SJCRH30 (cell line): ENCODE data around the gene PDE5A. TPM values are rescaled to one million over a fixed set of nuclear protein-coding genes. Genes with fewer than 3 reads are reported as not detected.

Experiments used
- DNase-seq, 2 experiments: peaks; one replicate each; pipeline ENCODE4 v3.0.0-alpha.2; 2015 to 2020
- H3K27ac ChIP-seq: fragments of 250-450 bp; sonication (Bioruptor Pico); 2 replicates; pipeline ENCODE4 v1.5.1; 2020; ENCODE audit warnings: mild to moderate bottlenecking, moderate library complexity
- H3K27me3 ChIP-seq: fragments of 250-450 bp; sonication (Bioruptor Pico); 2 replicates; pipeline ENCODE4 v1.5.1; 2020; ENCODE audit warnings: mild to moderate bottlenecking, moderate library complexity
- H3K36me3 ChIP-seq: fragments of 250-450 bp; sonication (Bioruptor Pico); 2 replicates; pipeline ENCODE4 v1.5.1; 2020; ENCODE audit warnings: mild to moderate bottlenecking, moderate library complexity
- H3K4me1 ChIP-seq: fragments of 250-450 bp; sonication (Bioruptor Pico); 2 replicates; pipeline ENCODE4 v1.5.1; 2020; ENCODE audit warnings: mild to moderate bottlenecking, moderate library complexity
- H3K4me3 ChIP-seq: fragments of 250-450 bp; sonication (Bioruptor Pico); 2 replicates; pipeline ENCODE4 v1.5.1; 2020; ENCODE audit warnings: mild to moderate bottlenecking, moderate library complexity
- H3K9me3 ChIP-seq: fragments of 250-450 bp; sonication (Bioruptor Pico); replicated peaks from 2 replicates; pipeline ENCODE4 v1.5.1; 2020; ENCODE audit warnings: mild to moderate bottlenecking, moderate library complexity
- total RNA-seq: library from RNA; depleted of rRNA; stranded (reverse); fragments of >200 nt; shearing (Covaris generic); gene quantifications from 2 replicates; pipeline ENCODE4 v1.2.3, GENCODE V29; 2014

Gene PDE5A
- total RNA-seq, 1 experiment from 2014 or later, result 4.3 TPM

DNA sequence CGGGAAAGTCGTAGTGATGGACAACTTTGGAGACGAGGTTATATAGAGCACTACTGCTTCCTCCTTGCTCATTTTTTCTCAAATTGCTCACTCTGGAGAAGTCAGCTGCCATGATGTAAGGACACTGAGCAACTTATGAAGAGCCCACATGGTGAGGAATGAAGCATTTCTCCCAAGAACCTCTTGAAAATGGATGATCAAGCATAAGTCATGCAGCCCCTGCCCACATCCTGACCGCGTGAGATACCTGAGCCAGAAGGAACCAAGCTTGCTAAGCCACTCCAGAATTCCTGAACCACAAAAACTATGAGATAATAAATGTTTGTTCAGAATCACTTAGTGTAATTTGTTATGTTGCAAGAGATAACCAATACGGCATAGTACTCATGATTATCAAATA, 42.8 kb downstream of the PDE5A start:
- H3K27ac ChIP-seq, result no peak overlapping the region

DNA sequence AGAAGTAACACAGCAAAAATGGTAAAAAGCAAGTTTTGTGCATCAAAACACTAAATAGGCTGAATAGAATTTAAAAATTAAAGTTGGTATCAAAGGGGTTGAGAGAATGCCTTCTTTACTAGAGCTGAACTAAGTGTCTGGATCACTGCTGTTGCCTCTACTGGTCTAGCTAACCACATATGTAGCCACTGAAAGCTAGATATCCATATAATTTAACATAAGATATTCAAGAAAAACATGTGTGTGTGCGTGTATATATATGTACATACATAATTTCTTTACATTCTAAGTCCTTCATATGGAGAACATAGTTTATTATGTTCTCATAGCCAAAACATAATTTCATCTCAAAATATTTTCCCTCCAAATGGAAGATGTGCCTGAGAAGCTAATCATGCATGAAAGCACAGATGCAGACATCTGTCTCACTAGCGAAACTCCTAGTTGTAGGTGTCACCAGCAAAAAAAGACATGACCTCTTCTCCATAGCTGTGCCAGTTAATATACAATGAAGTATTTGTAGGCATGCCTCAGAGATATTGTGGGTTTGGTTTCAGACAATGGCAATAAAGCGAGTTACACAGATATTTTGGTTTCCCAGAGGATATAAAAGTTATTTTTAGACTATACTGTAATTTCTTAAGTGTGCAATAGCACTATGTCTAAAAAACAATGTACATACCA, 47.3 kb downstream of the PDE5A start:
- Histone ChIP-seq H3K4me1 (no peaks in the 10 kb centered on the region), H3K27me3 (no peaks in the 10 kb centered on the region), H3K36me3 (no peaks in the 10 kb centered on the region), H3K4me3 (no peak overlapping the region), H3K9me3 (no peaks in the 10 kb centered on the region), H3K27ac (no peak overlapping the region)
- no peak for DNase-seq

More for the DNA sequence above, 42.8 kb downstream of the PDE5A start:
- Histone ChIP-seq H3K27me3 (no peaks in the 10 kb centered on the region), H3K9me3 (no peaks in the 10 kb centered on the region), H3K36me3 (no peaks in the 10 kb centered on the region), H3K4me1 (no peaks in the 10 kb centered on the region), H3K4me3 (no peak overlapping the region)
- no peak for DNase-seq

DNA sequence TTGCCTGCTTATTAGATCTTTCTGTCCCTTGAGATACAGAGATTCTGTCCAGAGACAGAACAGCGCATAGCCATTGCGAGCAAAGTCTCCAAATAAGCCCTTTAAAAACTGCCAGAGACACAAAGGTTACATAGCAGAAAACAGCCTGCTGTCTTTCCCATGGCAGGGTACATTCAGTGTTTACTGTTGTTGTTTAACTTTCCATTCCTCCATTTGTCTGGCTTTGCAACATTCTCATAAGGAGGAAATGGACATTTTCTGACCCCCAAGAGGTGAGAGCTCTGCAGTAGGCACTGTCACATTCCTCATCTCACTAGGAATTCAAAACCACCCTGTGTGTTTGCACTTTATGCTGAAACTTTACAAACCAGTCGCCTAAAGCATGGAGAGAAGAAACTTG, 48.3 kb downstream of the PDE5A start:
- no peaks in the 10 kb centered on the region for H3K27me3 ChIP-seq
- DNase-seq, result no peak
- no peak overlapping the region for H3K4me3 ChIP-seq
- H3K36me3 ChIP-seq, result no peaks in the 10 kb centered on the region
- H3K27ac ChIP-seq, result no peak overlapping the region
- H3K9me3 ChIP-seq, result no peaks in the 10 kb centered on the region
- H3K4me1 ChIP-seq, result no peaks in the 10 kb centered on the region

DNA sequence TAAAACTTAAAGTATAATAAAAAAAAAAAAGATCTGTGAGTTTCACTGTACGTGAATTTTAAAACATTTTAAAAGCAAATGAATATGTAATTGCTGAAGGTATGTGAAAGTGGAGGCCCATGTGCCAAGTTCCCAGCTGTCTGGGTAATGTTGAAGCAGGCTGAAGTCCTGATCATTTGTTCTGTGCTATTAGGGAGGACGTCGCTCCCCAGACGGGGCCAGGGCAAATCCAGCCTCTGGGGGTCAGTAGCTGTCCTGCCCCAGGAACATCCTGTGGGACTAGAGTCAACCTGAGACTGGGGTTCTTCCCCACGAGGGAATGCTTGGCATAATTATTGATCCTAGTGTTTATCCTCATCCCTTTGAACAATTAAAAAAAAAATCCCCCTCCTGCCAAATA, 48.8 kb downstream of the PDE5A start:
- no peaks in the 10 kb centered on the region for H3K4me1 ChIP-seq
- no peaks in the 10 kb centered on the region for H3K36me3 ChIP-seq
- H3K27ac ChIP-seq, result no peak overlapping the region
- no peaks in the 10 kb centered on the region for H3K9me3 ChIP-seq
- H3K4me3 ChIP-seq, result no peak overlapping the region
- no peak for DNase-seq
- H3K27me3 ChIP-seq, result no peaks in the 10 kb centered on the region

DNA sequence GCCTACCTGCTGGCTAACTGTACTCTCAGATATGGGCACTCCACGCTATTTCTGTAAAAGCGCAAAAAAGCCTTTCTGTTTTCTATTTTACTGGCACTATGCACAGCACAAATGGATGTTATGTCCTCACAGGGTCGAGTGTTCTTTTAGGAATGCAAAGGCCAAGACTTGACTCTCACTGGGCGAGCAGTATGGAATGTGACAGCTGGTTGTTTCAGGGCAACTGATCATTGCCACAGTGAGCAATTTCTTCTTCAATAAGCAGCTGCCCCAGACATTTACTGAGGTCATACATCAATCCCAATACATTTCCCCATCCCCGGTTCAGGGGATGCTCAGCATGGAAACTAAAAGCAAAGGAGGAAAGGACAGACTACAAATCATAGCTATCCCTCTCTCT, 58.2 kb downstream of the PDE5A start:
- peak; percentile 71 to 74 for DNase-seq
- H3K27ac ChIP-seq, result peak overlapping the region; percentile 48

DNA sequence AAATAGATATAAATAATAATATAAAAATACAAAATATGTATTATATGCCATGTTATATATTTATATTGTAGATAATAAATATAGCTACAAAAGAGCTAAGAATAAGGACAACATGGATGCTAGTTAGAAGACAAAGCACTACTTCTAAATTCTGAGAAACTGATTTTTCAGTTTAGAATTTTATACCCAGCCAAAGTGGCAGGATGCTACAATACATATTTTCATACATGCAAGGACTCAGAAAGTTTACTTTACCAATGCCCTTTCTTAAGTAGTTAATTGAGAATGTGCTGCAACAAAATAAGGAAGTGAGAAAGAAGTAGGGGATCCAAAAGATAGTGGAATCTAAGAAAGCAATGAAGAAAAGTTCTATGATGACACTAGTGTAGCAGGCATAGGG, 64.5 kb downstream of the PDE5A start:
- DNase-seq, result no peak
- no peaks in the 10 kb centered on the region for H3K36me3 ChIP-seq
- no peaks in the 10 kb centered on the region for H3K27me3 ChIP-seq
- H3K4me3 ChIP-seq, result no peak overlapping the region
- peaks cover 6% of the 10 kb centered on the region; the same call in 1 of the 2 replicates for H3K9me3 ChIP-seq
- no peak overlapping the region for H3K27ac ChIP-seq
- H3K4me1 ChIP-seq, result no peaks in the 10 kb centered on the region

More for the DNA sequence above, 58.2 kb downstream of the PDE5A start:
- H3K27me3 ChIP-seq, result no peaks in the 10 kb centered on the region
- no peak overlapping the region for H3K4me3 ChIP-seq
- H3K36me3 ChIP-seq, result no peaks in the 10 kb centered on the region
- H3K9me3 ChIP-seq, result 0 out of 2 replicates have a peak, but pooled peaks cover 3% of the 10 kb centered on the region
- peaks cover 11% of the 10 kb centered on the region for H3K4me1 ChIP-seq

DNA sequence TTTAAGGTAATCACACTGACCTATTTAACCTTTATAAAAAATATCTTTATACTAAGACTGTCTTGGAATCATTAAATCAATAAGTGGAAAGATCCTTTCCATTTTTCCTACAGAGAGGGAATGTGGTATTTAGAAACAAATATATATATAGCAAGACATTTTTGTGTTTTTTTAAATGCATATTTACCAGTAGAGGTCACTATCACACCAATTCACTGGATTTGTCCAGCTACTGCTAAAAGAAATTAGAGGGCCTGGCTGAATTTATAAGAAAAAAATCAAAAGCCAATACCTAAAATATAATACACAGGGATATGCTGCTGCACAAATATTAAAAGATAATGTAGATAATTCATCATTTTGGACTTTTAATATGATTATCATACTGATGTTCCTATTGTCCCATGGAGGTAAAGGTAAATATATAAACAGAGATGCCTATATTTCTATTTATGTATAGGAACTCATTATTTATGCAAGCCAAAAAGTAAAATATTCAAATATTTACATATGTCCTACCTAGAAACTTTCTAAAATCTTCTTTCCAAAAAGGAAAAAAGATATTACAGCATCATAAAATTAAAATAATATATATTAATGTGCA, 69.5 kb downstream of the PDE5A start:
- no peaks in the 10 kb centered on the region for H3K36me3 ChIP-seq
- DNase-seq, result peak in 1 of 2 experiments; percentile 69
- no peaks in the 10 kb centered on the region for H3K27me3 ChIP-seq
- peaks cover 4% of the 10 kb centered on the region; the same call in 1 of the 2 replicates for H3K9me3 ChIP-seq
- H3K27ac ChIP-seq, result no peak overlapping the region
- no peak overlapping the region for H3K4me3 ChIP-seq
- H3K4me1 ChIP-seq, result no peaks in the 10 kb centered on the region

DNA sequence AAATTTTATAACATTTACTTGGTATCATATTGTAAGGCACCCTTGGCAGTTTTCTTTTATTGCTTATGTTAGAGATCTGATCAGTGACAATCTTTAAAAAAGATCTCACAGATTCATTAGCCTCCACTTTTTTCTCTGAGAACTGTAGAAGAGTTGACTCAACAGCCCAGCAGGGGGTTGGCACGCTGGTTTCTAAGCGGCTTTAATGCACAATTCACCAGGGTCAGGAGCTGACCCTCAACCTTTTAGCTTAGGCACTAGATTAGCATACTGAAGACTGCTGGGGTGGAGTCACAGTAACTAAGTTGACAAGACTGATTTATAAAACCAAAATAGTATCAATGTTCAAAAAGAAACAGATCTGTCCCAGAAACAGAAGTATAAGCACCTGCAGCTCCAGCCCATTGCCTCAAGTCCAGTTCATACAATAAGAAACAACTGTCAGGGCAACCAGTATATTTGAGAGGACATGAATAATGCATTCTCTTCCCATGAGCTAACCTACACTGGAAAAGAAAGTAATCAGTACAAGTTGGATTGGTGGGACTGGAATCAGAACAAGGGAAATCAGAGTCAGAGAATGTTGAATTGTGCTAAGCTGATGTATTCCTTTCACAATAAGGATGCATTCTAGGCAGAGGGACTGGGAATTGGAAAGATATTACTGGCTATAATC, 77.6 kb downstream of the PDE5A start:
- no peak for DNase-seq
- no peaks in the 10 kb centered on the region for H3K36me3 ChIP-seq
- no peaks in the 10 kb centered on the region for H3K27me3 ChIP-seq
- no peak overlapping the region for H3K27ac ChIP-seq
- no peak overlapping the region for H3K4me3 ChIP-seq
- H3K4me1 ChIP-seq, result no peaks in the 10 kb centered on the region
- no peaks in the 10 kb centered on the region for H3K9me3 ChIP-seq

DNA sequence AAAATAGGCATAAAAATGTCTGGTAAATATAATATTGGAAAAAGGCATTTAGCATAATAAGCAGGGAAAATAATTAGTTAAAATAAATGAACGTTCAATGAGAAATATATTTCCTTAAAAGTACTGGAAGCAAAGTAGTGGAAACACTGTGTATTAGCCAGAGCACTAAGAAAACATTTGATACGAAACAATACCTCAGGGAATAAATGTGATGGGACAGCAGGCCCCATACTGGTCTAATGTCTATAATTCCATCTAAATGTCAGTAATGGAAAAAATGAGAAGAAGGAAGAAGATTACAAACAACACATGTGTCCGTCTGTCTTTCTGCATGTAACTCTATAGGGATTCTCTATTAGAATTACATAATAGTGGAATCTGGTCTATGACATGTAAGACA, 79.0 kb downstream of the PDE5A start:
- Histone ChIP-seq H3K4me3 (no peak overlapping the region), H3K27ac (no peak overlapping the region), H3K9me3 (no peaks in the 10 kb centered on the region), H3K27me3 (no peaks in the 10 kb centered on the region), H3K4me1 (no peaks in the 10 kb centered on the region), H3K36me3 (no peaks in the 10 kb centered on the region)
- no peak for DNase-seq

DNA sequence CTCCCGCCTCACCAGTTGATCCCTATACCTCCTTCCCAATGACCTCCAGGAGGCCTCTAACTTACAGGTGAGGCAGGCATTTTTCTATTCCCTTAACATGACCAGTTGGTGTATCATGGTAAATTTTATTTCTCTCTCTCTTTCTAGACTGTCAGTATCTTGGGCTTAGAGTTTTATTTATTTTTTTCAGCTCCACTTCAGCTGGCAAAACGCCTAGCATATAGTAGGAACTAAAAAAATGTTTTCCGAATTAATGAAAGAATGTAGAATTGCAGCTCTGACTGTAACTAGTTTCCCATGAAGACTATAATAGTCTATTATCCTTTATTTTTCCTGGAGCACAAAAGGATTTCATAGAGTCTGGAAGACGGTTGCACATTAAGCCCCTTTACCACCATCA, 84.8 kb downstream of the PDE5A start:
- H3K27ac ChIP-seq, result no peak overlapping the region
- H3K36me3 ChIP-seq, result no peaks in the 10 kb centered on the region
- no peak overlapping the region for H3K4me3 ChIP-seq
- DNase-seq, result no peak
- no peaks in the 10 kb centered on the region for H3K27me3 ChIP-seq
- peaks cover 13% of the 10 kb centered on the region for H3K4me1 ChIP-seq
- H3K9me3 ChIP-seq, result no peaks in the 10 kb centered on the region

DNA sequence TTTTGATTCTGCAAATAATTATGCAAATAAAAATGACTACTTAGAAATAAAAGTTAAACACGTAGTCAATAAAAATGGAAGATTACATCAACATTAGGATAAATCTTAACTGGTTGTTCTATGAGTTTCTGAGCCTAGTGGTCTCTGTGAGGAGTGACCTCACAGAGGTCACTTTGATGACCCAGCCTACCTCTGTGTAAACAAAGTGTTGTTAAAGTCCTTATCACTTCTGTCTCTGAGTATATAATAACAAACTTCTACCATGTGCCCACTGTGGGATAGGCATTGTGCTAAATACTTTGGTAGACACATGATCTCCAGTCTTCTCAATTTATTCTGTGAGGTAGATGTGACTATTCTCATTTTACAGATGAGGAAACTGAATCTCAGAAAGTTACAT, 85.4 kb downstream of the PDE5A start:
- Histone ChIP-seq H3K4me3 (no peak overlapping the region), H3K9me3 (no peaks in the 10 kb centered on the region), H3K27me3 (no peaks in the 10 kb centered on the region), H3K27ac (no peak overlapping the region), H3K4me1 (peaks cover 13% of the 10 kb centered on the region), H3K36me3 (no peaks in the 10 kb centered on the region)
- DNase-seq, result no peak

DNA sequence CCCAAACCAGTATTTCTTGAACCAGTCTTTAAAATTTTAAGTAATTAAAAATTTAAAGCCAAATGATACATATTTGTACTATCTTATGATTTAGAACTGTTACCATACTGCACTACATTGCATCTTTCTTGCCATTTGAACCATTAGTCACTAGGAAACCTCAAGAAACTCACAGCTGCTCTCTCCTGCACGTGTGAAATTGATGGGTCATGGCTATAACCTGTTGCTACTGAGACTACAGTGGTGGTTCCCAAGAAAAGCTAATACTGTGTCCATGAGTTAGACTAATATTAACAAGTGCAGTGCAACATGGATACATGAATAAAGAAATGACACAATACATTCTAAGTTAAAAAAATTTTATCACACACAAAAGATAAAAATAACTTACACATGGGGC, 88.4 kb downstream of the PDE5A start:
- peaks cover 1% of the 10 kb centered on the region; the same call in 1 of the 2 replicates for H3K9me3 ChIP-seq
- H3K27me3 ChIP-seq, result no peaks in the 10 kb centered on the region
- H3K4me1 ChIP-seq, result peaks cover 13% of the 10 kb centered on the region
- DNase-seq, result peak; percentile 51 to 74
- no peak overlapping the region for H3K4me3 ChIP-seq
- H3K36me3 ChIP-seq, result no peaks in the 10 kb centered on the region
- H3K27ac ChIP-seq, result peak overlapping the region; percentile 36

DNA sequence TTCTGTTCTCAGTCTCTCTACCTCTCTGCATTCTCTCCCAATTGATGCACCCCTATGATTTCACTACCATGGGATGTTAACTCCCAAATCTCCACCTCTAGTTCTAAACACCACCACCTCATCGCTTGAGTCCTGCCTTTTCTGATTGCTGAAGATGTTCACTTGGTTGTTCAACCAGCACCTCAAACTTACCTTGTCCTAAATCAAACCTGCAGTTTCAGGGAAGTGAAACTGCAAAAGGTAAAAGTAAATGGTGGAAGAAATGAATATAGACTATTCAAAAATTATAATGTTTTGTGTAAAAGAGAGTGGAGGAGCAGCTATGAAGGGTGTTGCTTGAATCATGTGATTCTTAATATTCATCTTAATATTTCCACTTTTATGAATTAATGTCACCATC, 91.0 kb downstream of the PDE5A start:
- Histone ChIP-seq H3K27ac (no peak overlapping the region), H3K36me3 (no peaks in the 10 kb centered on the region; the same call in 1 of the 2 replicates), H3K4me3 (no peak overlapping the region), H3K9me3 (peaks cover 4% of the 10 kb centered on the region; the same call in 1 of the 2 replicates), H3K4me1 (peaks cover 13% of the 10 kb centered on the region), H3K27me3 (no peaks in the 10 kb centered on the region)
- DNase-seq, result no peak

DNA sequence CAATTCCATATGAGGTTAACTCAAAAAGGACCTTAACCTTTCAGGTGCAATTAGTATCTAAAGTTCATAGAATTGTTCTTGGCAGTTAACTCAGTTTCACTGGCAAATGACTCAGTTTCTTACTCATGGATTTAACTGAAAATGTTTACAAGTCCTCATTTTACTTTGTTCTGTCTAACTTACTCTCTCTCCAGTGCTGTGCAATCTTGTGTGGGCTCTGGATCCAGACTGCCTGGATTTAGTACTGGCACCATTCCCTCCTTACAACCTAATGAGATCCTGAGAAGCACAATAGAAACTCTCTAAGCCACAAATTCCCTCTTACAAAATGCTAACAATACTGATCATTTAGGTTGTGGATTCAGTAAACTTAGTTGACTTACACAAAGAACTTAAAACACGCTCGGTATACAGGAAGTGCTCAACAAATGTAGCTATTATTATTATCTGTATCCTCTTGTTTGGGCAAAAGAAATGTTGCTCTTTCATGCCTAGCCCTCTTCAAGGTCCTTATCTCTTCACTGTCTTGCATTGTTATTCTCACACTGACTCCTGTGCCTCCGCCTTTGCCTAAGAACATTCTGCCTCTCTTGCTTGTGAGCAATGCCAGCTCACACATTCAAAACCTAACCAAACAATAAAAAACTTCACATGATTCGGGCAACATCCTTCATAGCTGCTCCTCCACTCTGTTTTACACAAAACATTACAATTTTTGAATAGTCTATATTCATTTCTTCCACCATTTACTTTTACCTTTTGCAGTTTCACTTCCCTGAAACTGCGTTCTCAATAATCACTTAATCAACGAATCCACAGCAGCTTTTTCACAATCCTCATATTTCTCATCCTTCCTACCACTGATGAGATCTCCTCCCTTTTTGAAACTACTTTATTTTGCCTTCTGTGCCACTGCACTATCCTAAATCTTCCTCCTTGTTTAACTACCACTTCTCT, 91.8 kb downstream of the PDE5A start:
- Histone ChIP-seq H3K27ac (no peak overlapping the region), H3K27me3 (no peaks in the 10 kb centered on the region)
- no peak for DNase-seq

More for the DNA sequence above, 91.8 kb downstream of the PDE5A start:
- Histone ChIP-seq H3K9me3 (peaks cover 4% of the 10 kb centered on the region; the same call in 1 of the 2 replicates), H3K4me3 (no peak overlapping the region), H3K4me1 (peaks cover 13% of the 10 kb centered on the region), H3K36me3 (no peaks in the 10 kb centered on the region; the same call in 1 of the 2 replicates)
